Activated CD4-positive, alpha-beta T cell treated with anti-CD3 and anti-CD28 coated beads for 36 hours (primary cell): ENCODE data around the gene TNS4. TPM values are rescaled to one million over a fixed set of nuclear protein-coding genes. Genes with fewer than 3 reads are reported as not detected.

Experiments
- ATAC-seq: fragments of 200-7000 bp; cut with Tn5 transposase; one replicate; pipeline ENCODE4 v1.10.0; 2021; ENCODE audit warnings: mild to moderate bottlenecking, moderate library complexity
- CTCF ChIA-PET: fragments of 350-600 bp; sonication (Branson Sonifier 250); formaldehyde crosslinking; loops from one replicate; lab custom pipeline; 2021; ENCODE audit warnings: antibody characterized with exemption; lab: Charles Lee
- POLR2A ChIA-PET: fragments of 350-600 bp; sonication (Branson Sonifier 250); formaldehyde crosslinking; loops from one replicate; lab custom pipeline; 2021; ENCODE audit warnings: antibody characterized with exemption, inconsistent platforms; lab: Charles Lee
- DNase-seq: peaks from one replicate; pipeline ENCODE4 v3.0.0-alpha.2; 2020
- H3K27ac Mint-ChIP-seq: one replicate; pipeline ENCODE4 v1.8.0; 2021; ENCODE audit warnings: mixed read lengths
- H3K27me3 Mint-ChIP-seq: one replicate; pipeline ENCODE4 v1.8.0; 2021; ENCODE audit warnings: mixed read lengths
- H3K36me3 Mint-ChIP-seq: one replicate; pipeline ENCODE4 v1.8.0; 2021; ENCODE audit warnings: low read depth, mixed read lengths
- H3K4me1 Mint-ChIP-seq: one replicate; pipeline ENCODE4 v1.8.0; 2021; ENCODE audit warnings: mixed read lengths
- H3K4me3 Mint-ChIP-seq: one replicate; pipeline ENCODE4 v1.8.0; 2021; ENCODE audit warnings: mild to moderate bottlenecking, moderate library complexity, mixed read lengths
- H3K9me3 Mint-ChIP-seq: one replicate; pipeline ENCODE4 v1.8.0; 2021; ENCODE audit warnings: low read depth, mixed read lengths
- intact Hi-C, 2 experiments: fragments of 100-400 bp; cut with DNase I in 1 of 2; cut with micrococcal nuclease in 1 of 2; formaldehyde crosslinking; loops; one replicate each; pipeline versions ENCODE4 v1.14.2 to v1.15.1; 2022 to 2024; cut with DNase I, micrococcal nuclease
- total RNA-seq, 2 experiments: library from RNA; stranded (reverse); gene quantifications; one replicate each; pipeline ENCODE4 v1.2.3, GENCODE V29; 2021

TNS4 gene
- total RNA-seq, 2 experiments from 2014 or later, result 10.8 to 12.8 TPM

DNA sequence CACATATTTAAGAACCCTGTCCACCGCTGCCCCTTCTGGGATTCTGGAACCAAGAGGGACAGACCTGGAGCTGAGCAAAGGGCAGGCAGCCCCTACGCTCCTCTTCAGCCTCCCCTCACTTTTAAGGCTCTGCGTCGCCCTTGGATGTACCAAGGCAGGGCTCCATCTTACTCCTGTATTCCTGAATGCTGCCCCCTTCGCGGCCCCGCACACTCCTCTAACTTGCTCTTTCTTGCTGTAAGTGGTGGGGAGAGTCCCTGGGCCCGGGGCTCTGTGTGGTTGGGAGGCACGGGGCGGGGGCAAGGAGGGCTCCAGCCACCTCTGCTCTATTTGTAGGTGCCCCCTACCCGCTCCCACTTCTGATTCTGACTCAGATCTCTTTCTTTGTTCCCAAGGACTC, 1.2 kb downstream of the TNS4 start:
- H3K4me3 Mint-ChIP-seq, result no peak overlapping the region
- H3K36me3 Mint-ChIP-seq, result no peaks in the 10 kb centered on the region
- H3K4me1 Mint-ChIP-seq, result peaks cover 2% of the 10 kb centered on the region
- ATAC-seq, result no peak
- ChIA-PET POLR2A (no interaction called here), CTCF (no interaction called here)
- intact Hi-C loops, result no loop called here
- H3K27ac Mint-ChIP-seq, result no peak overlapping the region
- no peaks in the 10 kb centered on the region for H3K9me3 Mint-ChIP-seq
- DNase-seq, result no peak
- peaks cover 4% of the 10 kb centered on the region for H3K27me3 Mint-ChIP-seq

GRCh38 chr17:40499551-40500189, 1.8 kb downstream of the TNS4 start:
- POLR2A ChIA-PET, result no interaction called here
- intact Hi-C loops, result no loop called here

GRCh38 chr17:40498281-40499084, 2.9 kb downstream of the TNS4 start:
- Mint-ChIP-seq H3K9me3 (no peaks in the 10 kb centered on the region), H3K4me1 (peaks cover 7% of the 10 kb centered on the region), H3K27ac (no peak overlapping the region), H3K36me3 (no peaks in the 10 kb centered on the region), H3K27me3 (peaks cover 4% of the 10 kb centered on the region), H3K4me3 (no peak overlapping the region)
- intact Hi-C loops, result no loop called here
- CTCF ChIA-PET, result interaction anchor here (0.6 to 2.0 kb wide), 5 partner anchors 15 to 139 kb away, joined by 3 to 10 read pairs (median 3); partner anchors contain the start of gene IGFBP4
- no peak for DNase-seq
- POLR2A ChIA-PET, result interaction anchor here (0.9 kb wide), 1 partner anchor 1192 kb away, joined by 3 read pairs; no protein-coding TSS in a partner anchor
- no peak for ATAC-seq

More at GRCh38 chr17:40499551-40500189, 1.8 kb downstream of the TNS4 start:
- no peak for ATAC-seq
- DNase-seq, result no peak
- no peaks in the 10 kb centered on the region for H3K36me3 Mint-ChIP-seq
- no peak overlapping the region for H3K27ac Mint-ChIP-seq
- H3K4me1 Mint-ChIP-seq, result peaks cover 2% of the 10 kb centered on the region
- peaks cover 4% of the 10 kb centered on the region for H3K27me3 Mint-ChIP-seq
- CTCF ChIA-PET, result interaction anchor here (0.6 to 2.0 kb wide), 2 partner anchors 56 to 106 kb away, joined by 4 to 10 read pairs; partner anchors contain the start of gene IGFBP4
- no peak overlapping the region for H3K4me3 Mint-ChIP-seq
- no peaks in the 10 kb centered on the region for H3K9me3 Mint-ChIP-seq

GRCh38 chr17:40497695-40498094, 3.7 kb downstream of the TNS4 start:
- Mint-ChIP-seq H3K9me3 (no peaks in the 10 kb centered on the region), H3K4me1 (peaks cover 7% of the 10 kb centered on the region), H3K27me3 (peaks cover 4% of the 10 kb centered on the region), H3K36me3 (no peaks in the 10 kb centered on the region), H3K27ac (no peak overlapping the region), H3K4me3 (no peak overlapping the region)
- intact Hi-C loops, result no loop called here
- CTCF ChIA-PET, result interaction anchor here (0.6 to 2.0 kb wide), 6 partner anchors 15 to 123 kb away, joined by 3 to 10 read pairs (median 3); partner anchors contain the start of gene IGFBP4
- POLR2A ChIA-PET, result interaction anchor here (0.6 to 0.9 kb wide), 2 partner anchors 30 to 1193 kb away, joined by 3 to 4 read pairs; no protein-coding TSS in a partner anchor
- no peak for DNase-seq
- no peak for ATAC-seq

DNA sequence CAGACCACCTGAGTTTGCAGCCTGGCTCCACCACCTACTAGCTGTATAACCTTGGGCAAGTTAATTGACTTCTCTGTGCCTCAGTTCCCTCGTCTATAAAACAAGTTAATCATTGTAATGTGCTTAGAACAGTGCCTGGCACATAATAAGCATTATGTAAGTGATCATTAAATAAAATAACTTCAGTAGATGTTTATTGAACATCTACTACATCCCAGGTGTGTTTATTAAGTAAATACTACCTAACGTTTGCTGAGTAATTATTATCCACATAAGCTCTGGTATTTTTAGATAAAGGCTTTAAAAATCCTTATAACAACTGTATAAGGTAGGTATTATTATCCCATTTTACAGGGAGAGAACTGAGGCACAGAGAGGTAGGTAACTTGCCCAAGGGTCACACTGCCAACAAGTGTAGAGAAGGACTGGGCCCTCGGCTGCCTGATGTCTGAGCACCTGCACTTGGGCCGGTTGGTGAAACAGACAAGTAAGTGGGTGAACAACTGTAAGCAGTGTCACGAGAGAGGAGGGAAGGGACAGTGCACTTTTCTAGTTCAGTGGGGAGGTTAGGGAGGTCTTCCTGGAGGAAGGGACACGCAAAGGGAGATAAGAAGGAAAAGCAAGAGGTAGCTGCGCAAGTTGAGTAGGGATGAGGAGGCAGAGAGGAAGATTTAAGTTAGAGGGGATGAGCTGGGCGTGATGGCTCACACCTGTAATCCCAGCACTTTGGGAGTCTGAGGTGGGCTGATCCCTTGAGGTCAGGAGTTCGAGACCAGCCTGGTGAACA, 4.6 kb downstream of the TNS4 start:
- Mint-ChIP-seq H3K4me3 (no peak overlapping the region), H3K27ac (no peak overlapping the region), H3K4me1 (peaks cover 7% of the 10 kb centered on the region), H3K27me3 (peaks cover 4% of the 10 kb centered on the region), H3K9me3 (no peaks in the 10 kb centered on the region), H3K36me3 (no peaks in the 10 kb centered on the region)
- ChIA-PET POLR2A (interaction anchor here (0.6 kb wide), 1 partner anchor 31 kb away, joined by 4 read pairs; no protein-coding TSS in a partner anchor), CTCF (interaction anchor here (1.0 to 3.1 kb wide), 7 partner anchors 16 to 98 kb away, joined by 3 to 10 read pairs (median 3); no protein-coding TSS in a partner anchor)
- intact Hi-C loops, result no loop called here
- DNase-seq (no peak), ATAC-seq (no peak)

DNA sequence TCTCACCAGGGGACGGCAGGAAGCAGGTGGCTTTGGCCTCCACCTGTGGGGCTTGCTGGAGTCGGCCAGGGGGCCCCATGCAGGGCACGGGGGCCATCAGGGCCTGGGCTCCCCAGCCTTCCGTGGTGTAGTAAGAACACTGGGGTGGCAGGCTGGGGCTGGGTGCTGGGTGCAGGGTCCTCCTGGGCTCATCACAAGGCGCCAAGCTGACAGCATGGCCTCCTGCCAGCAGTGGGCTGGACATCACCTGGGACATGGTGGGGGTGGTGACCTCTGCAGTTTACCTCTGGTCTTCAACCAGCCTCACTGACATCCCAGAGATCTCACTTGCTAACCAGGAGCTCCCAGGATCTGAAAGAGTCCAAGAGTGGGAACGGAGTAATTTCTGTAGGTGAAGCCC, 5.3 kb downstream of the TNS4 start:
- H3K27me3 Mint-ChIP-seq, result peaks cover 4% of the 10 kb centered on the region
- H3K4me3 Mint-ChIP-seq, result no peak overlapping the region
- no peak for ATAC-seq
- no peak overlapping the region for H3K27ac Mint-ChIP-seq
- ChIA-PET CTCF (interaction anchor here (0.9 to 3.1 kb wide), 7 partner anchors 20 to 97 kb away, joined by 3 to 10 read pairs (median 3); no protein-coding TSS in a partner anchor), POLR2A (no interaction called here)
- intact Hi-C loops, result no loop called here
- H3K4me1 Mint-ChIP-seq, result peaks cover 11% of the 10 kb centered on the region
- no peaks in the 10 kb centered on the region for H3K36me3 Mint-ChIP-seq
- DNase-seq, result no peak
- H3K9me3 Mint-ChIP-seq, result no peaks in the 10 kb centered on the region

- Mint-ChIP-seq H3K27ac (no peak overlapping the region), H3K4me1 (peaks cover 21% of the 10 kb centered on the region)
Observed at GRCh38 chr17:40495140-40495539, 6.3 kb downstream of the TNS4 start.

DNA sequence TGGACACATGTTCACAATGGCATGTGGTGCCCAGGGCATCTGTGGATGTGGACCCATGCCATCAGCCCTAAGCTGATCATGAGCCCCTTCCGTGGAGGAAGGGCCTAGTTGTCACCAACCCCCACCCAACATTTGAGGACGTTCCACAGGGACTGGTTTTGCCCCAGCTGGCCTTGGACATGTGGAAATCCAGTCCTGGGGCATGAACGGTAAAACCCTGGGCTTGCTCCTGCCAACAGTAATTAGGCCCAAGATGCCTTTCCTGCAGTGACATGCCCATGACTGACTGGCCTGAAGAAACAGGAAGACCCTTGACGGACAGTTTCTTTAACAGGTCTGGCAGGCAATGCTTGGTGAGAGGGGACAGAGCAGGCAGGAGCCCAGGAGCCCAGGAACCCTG, 7.7 kb downstream of the TNS4 start:
- DNase-seq (no peak), ATAC-seq (no peak)
- H3K27me3 Mint-ChIP-seq, result no peaks in the 10 kb centered on the region
- no peak overlapping the region for H3K4me3 Mint-ChIP-seq
- H3K27ac Mint-ChIP-seq, result no peak overlapping the region
- ChIA-PET CTCF (interaction anchor here (0.7 to 1.6 kb wide), 5 partner anchors 11 to 150 kb away, joined by 3 to 6 read pairs (median 4); no protein-coding TSS in a partner anchor), POLR2A (no interaction called here)
- H3K9me3 Mint-ChIP-seq, result no peaks in the 10 kb centered on the region
- no peaks in the 10 kb centered on the region for H3K36me3 Mint-ChIP-seq
- H3K4me1 Mint-ChIP-seq, result peaks cover 33% of the 10 kb centered on the region
- intact Hi-C loops, result no loop called here

More at GRCh38 chr17:40495140-40495539, 6.3 kb downstream of the TNS4 start:
- Mint-ChIP-seq H3K36me3 (no peaks in the 10 kb centered on the region), H3K9me3 (no peaks in the 10 kb centered on the region), H3K27me3 (peaks cover 2% of the 10 kb centered on the region), H3K4me3 (no peak overlapping the region)
- intact Hi-C loops, result no loop called here
- CTCF ChIA-PET, result interaction anchor here (0.7 to 3.1 kb wide), 6 partner anchors 9 to 95 kb away, joined by 3 to 10 read pairs (median 3); no protein-coding TSS in a partner anchor
- no peak for DNase-seq
- POLR2A ChIA-PET, result interaction anchor here (0.6 kb wide), 1 partner anchor 57 kb away, joined by 7 read pairs; no protein-coding TSS in a partner anchor
- no peak for ATAC-seq

DNA sequence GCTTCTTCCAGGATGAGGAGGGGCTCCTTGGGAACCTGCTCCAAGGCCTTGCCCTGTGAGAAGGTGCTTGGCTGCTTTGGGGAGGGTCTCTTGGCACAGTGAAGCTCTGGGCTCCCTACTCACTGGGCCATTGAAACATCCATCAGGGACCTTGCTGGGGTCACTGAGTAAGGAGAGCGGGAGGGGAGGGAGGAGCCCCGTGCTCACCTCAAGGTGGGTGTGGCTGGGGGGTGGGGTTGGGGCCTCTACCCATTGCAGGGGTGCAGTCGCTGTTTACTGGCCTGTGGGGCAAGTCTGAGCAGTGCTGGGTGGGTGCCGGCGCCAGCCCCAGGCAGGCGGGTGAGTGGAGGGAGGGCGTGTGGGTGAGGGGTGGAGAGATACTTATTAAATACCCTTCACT, 9.9 kb downstream of the TNS4 start:
- DNase-seq (no peak), ATAC-seq (no peak)
- no peaks in the 10 kb centered on the region for H3K27me3 Mint-ChIP-seq
- intact Hi-C loops, result no loop called here
- no peaks in the 10 kb centered on the region for H3K9me3 Mint-ChIP-seq
- H3K4me3 Mint-ChIP-seq, result no peak overlapping the region
- CTCF ChIA-PET, result interaction anchor here (0.7 to 1.0 kb wide), 3 partner anchors 41 to 137 kb away, joined by 3 to 5 read pairs (median 3); no protein-coding TSS in a partner anchor
- H3K4me1 Mint-ChIP-seq, result peaks cover 45% of the 10 kb centered on the region
- POLR2A ChIA-PET, result interaction anchor here (0.5 kb wide), 1 partner anchor 58 kb away, joined by 3 read pairs; no protein-coding TSS in a partner anchor
- no peaks in the 10 kb centered on the region for H3K36me3 Mint-ChIP-seq
- no peak overlapping the region for H3K27ac Mint-ChIP-seq

- POLR2A ChIA-PET, result interaction anchor here (0.8 kb wide), 1 partner anchor 42 kb away, joined by 3 read pairs; no protein-coding TSS in a partner anchor
- DNase-seq, result no peak
- H3K27me3 Mint-ChIP-seq, result no peaks in the 10 kb centered on the region
- H3K36me3 Mint-ChIP-seq, result no peaks in the 10 kb centered on the region
- no peak for ATAC-seq
- no peaks in the 10 kb centered on the region for H3K9me3 Mint-ChIP-seq
- H3K4me3 Mint-ChIP-seq, result no peak overlapping the region
- peaks cover 50% of the 10 kb centered on the region for H3K4me1 Mint-ChIP-seq
- H3K27ac Mint-ChIP-seq, result peak overlapping the region; percentile 61
- CTCF ChIA-PET, result interaction anchor here (0.7 to 1.0 kb wide), 5 partner anchors 31 to 136 kb away, joined by 3 to 5 read pairs (median 3); no protein-coding TSS in a partner anchor
- intact Hi-C loops, result no loop called here
Observed at GRCh38 chr17:40490982-40491381, 10.4 kb downstream of the TNS4 start.
